Skeletal muscle satellite cell (primary cell): ENCODE results near the gene SLC25A6.
"Not testable (repeated sequence)": the region's sequence is repeated elsewhere in the genome, so short reads cannot be mapped to it uniquely, and the experiment has no call there.

ENCODE experiments used
- H3K27me3 ChIP-seq: 2 replicates; pipeline ENCODE4 v1.7.0; 2013; ENCODE audit warnings: low read length; ENCODE audit not compliant: control insufficient read depth, insufficient read depth
- H3K36me3 ChIP-seq: 2 replicates; pipeline ENCODE4 v1.7.0; 2013; ENCODE audit warnings: mild to moderate bottlenecking, control low read depth, low read length; ENCODE audit not compliant: insufficient read depth
- H3K4me1 ChIP-seq: 2 replicates; pipeline ENCODE4 v1.7.0; 2013; ENCODE audit warnings: low read length; ENCODE audit not compliant: control insufficient read depth, insufficient read depth
- H3K4me2 ChIP-seq: 2 replicates; pipeline ENCODE4 v1.7.0; 2013; ENCODE audit warnings: mild to moderate bottlenecking, low read length
- H3K4me3 ChIP-seq: 2 replicates; pipeline ENCODE4 v1.7.0; 2013; ENCODE audit warnings: low read length
- H3K9ac ChIP-seq: 2 replicates; pipeline ENCODE4 v1.7.0; 2013; ENCODE audit warnings: mild to moderate bottlenecking, low read depth, low read length, moderate library complexity
- H3K9me3 ChIP-seq: replicated peaks from 2 replicates; pipeline ENCODE4 v1.7.0; 2013; ENCODE audit warnings: mild to moderate bottlenecking, control low read depth, low read length

Gene SLC25A6

DNA sequence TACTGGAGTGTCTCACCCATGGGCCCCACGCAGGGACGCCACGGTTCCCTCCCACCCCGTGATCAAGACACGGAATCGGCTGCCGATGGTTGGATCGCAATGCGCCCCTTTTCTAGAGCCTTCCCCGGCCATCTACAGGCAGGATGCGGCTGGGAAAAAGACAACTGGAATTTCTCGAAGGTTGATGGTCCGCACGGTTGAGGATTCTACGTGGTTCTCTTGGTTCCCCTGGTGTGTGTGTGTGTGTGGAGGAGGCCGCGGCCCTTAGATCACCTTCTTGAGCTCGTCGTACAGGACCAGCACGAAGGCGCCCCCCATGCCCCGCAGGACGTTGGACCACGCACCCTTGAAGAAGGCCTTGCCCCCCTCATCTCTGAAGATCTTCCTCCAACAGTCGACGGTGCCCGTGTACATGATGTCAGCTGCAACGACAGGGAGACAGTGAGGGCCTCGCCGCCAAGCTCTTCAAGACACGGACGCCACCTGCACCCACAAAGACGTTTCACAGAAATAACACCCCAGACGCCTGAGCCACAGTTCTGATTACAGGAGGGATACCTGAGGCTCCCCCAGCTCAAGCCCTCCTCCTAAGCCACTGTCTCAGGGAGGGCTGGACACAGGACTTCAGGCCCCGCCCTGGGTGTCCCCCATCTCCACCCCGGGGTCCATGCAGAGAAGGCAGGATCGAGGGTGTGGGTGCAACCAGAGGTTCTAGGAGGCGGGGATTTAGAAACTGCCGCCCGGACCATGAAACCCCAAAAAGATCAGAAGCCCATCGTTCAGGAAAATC lies 5.4 kb downstream of the SLC25A6 start:
- Histone ChIP-seq H3K36me3 (peaks cover 80% of the 10 kb centered on the region), H3K4me3 (no peak overlapping the region), H3K9ac (no peak overlapping the region), H3K4me2 (no peak overlapping the region), H3K9me3 (no peaks in the 10 kb centered on the region), H3K4me1 (no peaks in the 10 kb centered on the region), H3K27me3 (no peaks in the 10 kb centered on the region)

DNA sequence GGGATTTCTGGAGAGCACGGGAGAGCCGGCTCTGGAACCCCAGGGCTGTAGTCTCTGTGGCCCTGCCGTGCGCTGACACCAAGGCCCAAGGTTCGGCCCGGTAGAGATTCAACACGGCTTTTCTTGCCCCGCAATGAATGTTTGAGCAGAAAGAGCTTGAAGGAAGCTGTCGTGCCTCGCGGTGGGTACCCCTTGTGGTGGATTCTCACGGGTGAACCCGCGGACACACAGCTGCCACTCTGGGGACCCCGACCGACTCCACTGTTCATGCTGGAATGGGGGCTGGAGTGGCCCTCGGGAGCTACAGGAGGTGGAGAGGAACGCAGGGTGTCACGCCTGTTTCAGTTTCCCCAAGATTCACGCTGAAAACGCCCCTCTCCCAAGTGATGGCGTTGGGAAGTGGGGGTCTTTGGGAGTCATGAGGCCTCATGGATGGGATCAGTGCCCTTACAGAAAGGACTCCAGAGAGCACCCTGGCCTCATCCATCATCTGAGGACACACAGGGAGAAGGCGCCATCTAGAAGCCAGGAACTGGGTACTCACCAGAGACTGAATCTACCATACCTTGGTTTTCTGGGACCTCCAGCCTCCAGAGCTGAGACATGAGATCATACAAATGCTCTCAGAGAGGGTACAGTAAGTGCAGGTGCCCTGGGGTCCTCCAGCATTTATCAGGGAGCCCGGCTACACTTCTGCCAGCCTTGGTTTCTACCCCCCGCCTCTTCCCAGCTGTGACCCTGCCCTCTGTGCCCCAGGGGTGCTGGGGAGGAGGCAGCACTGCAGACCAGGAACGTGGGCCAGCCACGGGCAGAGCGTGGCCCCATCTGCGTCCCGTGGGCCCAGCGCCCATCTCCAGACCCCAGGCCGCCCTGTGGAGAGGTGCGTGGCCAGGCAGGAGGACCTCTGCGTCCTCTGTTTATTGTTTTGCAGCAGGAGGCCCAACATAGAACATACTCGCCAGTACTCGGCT lies 6.4 kb downstream of the SLC25A6 start:
- Histone ChIP-seq H3K27me3 (no peaks in the 10 kb centered on the region), H3K9ac (no peak overlapping the region), H3K4me3 (no peak overlapping the region), H3K4me2 (no peak overlapping the region), H3K36me3 (peaks cover 71% of the 10 kb centered on the region), H3K9me3 (no peaks in the 10 kb centered on the region), H3K4me1 (no peaks in the 10 kb centered on the region)

- Histone ChIP-seq H3K9ac (no peak overlapping the region), H3K4me1 (no peaks in the 10 kb centered on the region), H3K4me3 (no peak overlapping the region), H3K9me3 (no peaks in the 10 kb centered on the region), H3K27me3 (no peaks in the 10 kb centered on the region), H3K4me2 (no peak overlapping the region), H3K36me3 (peaks cover 64% of the 10 kb centered on the region)
Observed at GRCh38 chrX:1384658-1385252, 7.2 kb downstream of the SLC25A6 start.

DNA sequence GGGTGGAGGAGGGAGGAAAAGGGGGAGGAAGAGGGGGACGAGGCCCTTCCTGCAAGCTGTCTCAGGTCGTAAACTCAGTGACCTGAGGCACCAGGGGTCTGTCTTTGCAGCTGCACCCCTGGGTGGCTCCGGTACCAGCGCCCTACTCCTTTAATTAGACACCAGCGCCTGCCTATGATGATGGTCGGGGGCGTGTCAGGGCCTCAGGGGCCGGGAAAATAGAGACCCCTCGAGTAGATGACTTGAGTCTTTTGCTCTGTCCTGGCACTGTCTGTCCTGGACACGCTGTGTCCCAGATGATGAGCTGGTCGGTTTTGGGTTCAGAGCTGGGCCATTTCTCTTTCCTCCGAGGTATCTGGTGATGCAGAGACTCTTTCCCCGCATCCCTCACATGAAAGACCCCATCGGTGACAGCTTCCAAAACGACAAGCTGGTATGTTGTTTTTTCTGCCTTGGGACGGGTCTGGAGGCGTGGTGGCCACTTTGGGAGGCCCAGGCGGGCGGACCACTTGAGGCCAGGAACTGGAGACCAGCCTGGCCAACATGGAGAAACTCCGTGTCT lies 11.2 kb downstream of the SLC25A6 start:
- Histone ChIP-seq H3K27me3 (no peaks in the 10 kb centered on the region), H3K4me3 (no peak overlapping the region), H3K36me3 (peaks cover 24% of the 10 kb centered on the region), H3K4me1 (no peaks in the 10 kb centered on the region), H3K9ac (no peak overlapping the region), H3K9me3 (no peaks in the 10 kb centered on the region), H3K4me2 (no peak overlapping the region)

DNA sequence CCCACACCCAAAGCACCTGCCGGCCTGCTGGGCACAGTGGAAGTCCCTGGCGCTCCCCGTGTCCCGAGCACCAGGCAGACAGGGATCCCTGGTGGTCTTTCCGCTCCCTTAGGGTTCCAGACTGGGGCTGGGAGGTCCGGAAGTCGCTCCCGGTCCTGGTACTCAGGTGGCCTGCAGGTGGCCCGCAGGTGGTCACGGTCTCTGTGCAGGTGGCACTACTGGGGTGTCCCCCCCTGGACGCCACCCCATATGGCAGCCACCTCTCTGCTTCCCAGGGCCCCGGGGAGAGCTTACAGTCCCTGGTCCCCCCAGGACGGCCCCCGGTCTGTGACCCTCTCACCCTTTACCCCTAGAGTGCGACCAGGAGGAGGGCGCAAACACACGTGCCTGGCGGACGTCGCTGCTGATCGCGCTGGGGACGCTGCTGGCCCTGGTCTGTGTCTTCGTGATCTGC lies 13.6 kb downstream of the SLC25A6 start:
- Histone ChIP-seq H3K27me3 (no peaks in the 10 kb centered on the region), H3K9ac (no peak overlapping the region), H3K4me1 (no peaks in the 10 kb centered on the region), H3K4me2 (no peak overlapping the region), H3K36me3 (peaks cover 2% of the 10 kb centered on the region), H3K4me3 (no peak overlapping the region), H3K9me3 (no peaks in the 10 kb centered on the region)

DNA sequence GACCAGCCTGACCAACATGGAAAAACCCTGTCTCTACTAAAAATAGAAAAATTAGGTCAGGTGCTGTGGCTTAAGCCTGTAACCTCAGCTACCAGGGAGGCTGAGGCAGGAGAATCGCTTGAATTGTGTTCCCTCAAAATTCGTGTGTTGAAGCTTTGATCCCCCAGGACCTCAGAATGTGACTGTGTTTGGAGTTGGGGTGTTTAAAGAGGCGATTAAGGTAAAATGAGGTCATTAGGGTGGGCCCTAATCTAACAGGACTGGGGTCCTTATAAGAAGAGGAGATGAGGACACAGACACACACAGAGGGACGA lies 23.6 kb downstream of the SLC25A6 start:
- Histone ChIP-seq H3K4me1 (no peaks in the 10 kb centered on the region), H3K4me3 (no peak overlapping the region), H3K27me3 (no peaks in the 10 kb centered on the region), H3K9ac (no peak overlapping the region), H3K9me3 (no peaks in the 10 kb centered on the region), H3K36me3 (no peaks in the 10 kb centered on the region), H3K4me2 (no peak overlapping the region)

- not testable (repeated sequence) for H3K9me3 ChIP-seq, H3K9ac ChIP-seq, H3K36me3 ChIP-seq, H3K27me3 ChIP-seq, H3K4me1 ChIP-seq, H3K4me2 ChIP-seq, H3K4me3 ChIP-seq
Observed at GRCh38 chrX:1366363-1366762, 25.6 kb downstream of the SLC25A6 start.

DNA sequence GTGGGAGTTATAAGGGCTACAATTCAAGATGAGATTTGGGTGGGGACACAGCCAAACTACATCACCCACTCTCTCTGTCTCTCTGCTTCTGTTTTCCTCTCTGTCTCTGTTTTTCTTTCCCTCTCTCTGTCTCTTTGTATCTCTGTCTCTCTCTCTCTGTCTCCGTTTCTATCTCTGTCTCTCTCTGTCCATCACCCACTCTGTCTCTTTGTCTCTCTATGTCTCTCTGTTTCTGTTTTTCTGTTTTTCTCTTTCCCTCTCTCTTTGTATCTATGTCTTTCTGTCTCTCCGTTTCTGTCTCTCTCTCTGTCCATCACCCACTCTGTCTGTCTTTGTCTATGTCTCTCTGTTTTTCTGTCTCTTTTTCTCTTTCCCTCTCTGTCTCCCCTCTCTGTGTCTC lies 30.0 kb downstream of the SLC25A6 start:
- no peak overlapping the region for H3K4me2 ChIP-seq
- no peaks in the 10 kb centered on the region for H3K36me3 ChIP-seq
- peaks cover 2% of the 10 kb centered on the region for H3K9me3 ChIP-seq
- H3K4me1 ChIP-seq, result no peaks in the 10 kb centered on the region
- no peaks in the 10 kb centered on the region for H3K27me3 ChIP-seq
- H3K9ac ChIP-seq, result no peak overlapping the region
- no peak overlapping the region for H3K4me3 ChIP-seq

DNA sequence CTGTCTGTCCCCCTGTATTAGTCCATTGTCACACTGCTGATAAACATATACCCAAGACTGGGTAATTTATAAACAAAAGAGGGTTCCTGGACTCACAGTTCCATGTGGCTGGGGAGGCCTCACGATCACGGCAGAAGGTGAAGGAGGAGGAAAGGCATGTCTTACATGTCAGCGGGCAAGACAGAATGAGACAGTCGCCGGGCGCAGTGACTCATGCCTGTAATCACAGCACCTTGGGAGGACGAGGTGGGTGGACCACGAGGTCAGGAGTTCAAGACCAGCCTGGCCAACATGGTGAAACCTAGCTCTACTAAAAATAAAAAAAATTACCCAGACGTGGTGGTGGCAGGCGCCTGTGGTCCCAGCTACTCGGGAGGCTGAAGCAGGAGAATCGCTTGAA lies 30.6 kb downstream of the SLC25A6 start:
- Histone ChIP-seq H3K9me3 (peaks cover 2% of the 10 kb centered on the region), H3K27me3 (no peaks in the 10 kb centered on the region), H3K4me3 (no peak overlapping the region), H3K9ac (no peak overlapping the region), H3K4me1 (no peaks in the 10 kb centered on the region), H3K4me2 (no peak overlapping the region), H3K36me3 (no peaks in the 10 kb centered on the region)

- Histone ChIP-seq H3K4me2 (no peak overlapping the region), H3K27me3 (no peaks in the 10 kb centered on the region), H3K9ac (no peak overlapping the region), H3K9me3 (peaks cover 2% of the 10 kb centered on the region), H3K36me3 (no peaks in the 10 kb centered on the region), H3K4me1 (no peaks in the 10 kb centered on the region), H3K4me3 (no peak overlapping the region)
Observed at GRCh38 chrX:1360171-1360570, 31.7 kb downstream of the SLC25A6 start.

GRCh38 chrX:1359477-1359873 lies 32.4 kb downstream of the SLC25A6 start:
- no peaks in the 10 kb centered on the region for H3K36me3 ChIP-seq
- H3K9me3 ChIP-seq, result peaks cover 2% of the 10 kb centered on the region
- H3K27me3 ChIP-seq, result no peaks in the 10 kb centered on the region
- H3K4me3 ChIP-seq, result no peak overlapping the region
- no peak overlapping the region for H3K4me2 ChIP-seq
- H3K4me1 ChIP-seq, result no peaks in the 10 kb centered on the region
- H3K9ac ChIP-seq, result no peak overlapping the region
